SH-SY5Y (cell line): ENCODE data around the gene XAB2.

Experiments
- GATA2 ChIP-seq: IDR thresholded peaks from 2 replicates; pipeline ENCODE4 v1.6.1; 2011; ENCODE audit warnings: mild to moderate bottlenecking, low read depth, low read length
- GATA3 ChIP-seq: IDR thresholded peaks from 2 replicates; pipeline ENCODE4 v1.6.1; 2011; ENCODE audit warnings: low read depth, mild to moderate bottlenecking, low read length, moderate library complexity

- TF ChIP-seq GATA2 (no peak), GATA3 (no peak)
Observed at GRCh38 chr19:7595466-7596133, 33.7 kb downstream of the XAB2 start, which contains the start of gene CAMSAP3.
